HL-60 (cell line): ENCODE results near the gene NLGN1.

Source experiments
- DNase-seq, 2 experiments: peaks; one replicate each; pipeline ENCODE4 v3.0.0-alpha.2; 2010 to 2020; ENCODE audit warnings: low read depth in 1 of 2, low spot score in 1 of 2
- H3K27ac ChIP-seq: fragments of 250-450 bp; sonication (Bioruptor Pico); replicated peaks from 2 replicates; pipeline ENCODE4 v1.5.1; 2020; ENCODE audit warnings: mild to moderate bottlenecking, moderate library complexity
- H3K27me3 ChIP-seq: fragments of 250-450 bp; sonication (Bioruptor Pico); 2 replicates; pipeline ENCODE4 v1.5.1; 2021; ENCODE audit warnings: mild to moderate bottlenecking, moderate library complexity; ENCODE audit not compliant: insufficient read depth, poor library complexity, severe bottlenecking
- H3K4me3 ChIP-seq: replicated peaks from 2 replicates; pipeline ENCODE4 v1.5.1; 2011; ENCODE audit warnings: mild to moderate bottlenecking, control low read depth, low read length; ENCODE audit not compliant: insufficient read depth
- CTCF ChIP-seq: IDR thresholded peaks from one replicate; pipeline ENCODE4 v1.5.1; 2011; ENCODE audit warnings: low read length, control low read depth, inconsistent platforms; ENCODE audit not compliant: insufficient read depth
- GABPA ChIP-seq: IDR thresholded peaks from 2 replicates; pipeline ENCODE4 v1.6.1; 2012; ENCODE audit warnings: low read depth
- POLR2AphosphoS5 ChIP-seq: IDR thresholded peaks from 2 replicates; pipeline ENCODE4 v1.6.1; 2012; ENCODE audit warnings: low read depth
- REST ChIP-seq: IDR thresholded peaks from 2 replicates; pipeline ENCODE4 v1.6.1; 2012; ENCODE audit warnings: low read depth; ENCODE audit not compliant: insufficient replicate concordance
- SPI1 ChIP-seq: IDR thresholded peaks from 2 replicates; pipeline ENCODE4 v1.6.1; 2012; ENCODE audit warnings: low read depth, mild to moderate bottlenecking, borderline replicate concordance

NLGN1 gene

GRCh38 chr3:173800154-173800553 lies 402.6 kb downstream of the NLGN1 start:
- Histone ChIP-seq H3K27me3 (no peaks in the 10 kb centered on the region), H3K27ac (no peak overlapping the region), H3K4me3 (no peak overlapping the region)
- TF ChIP-seq SPI1 (no peak), GABPA (no peak), REST (no peak), CTCF (no peak), POLR2AphosphoS5 (no peak)
- DNase-seq: no peak

GRCh38 chr3:173814809-173815208 lies 417.3 kb downstream of the NLGN1 start:
- H3K27ac ChIP-seq: no peak overlapping the region
- no peak for DNase-seq
- no peaks in the 10 kb centered on the region for H3K27me3 ChIP-seq
- no peak overlapping the region for H3K4me3 ChIP-seq
- TF ChIP-seq CTCF (no peak), POLR2AphosphoS5 (no peak), SPI1 (no peak), GABPA (no peak), REST (no peak)

GRCh38 chr3:173819368-173819767 lies 421.8 kb downstream of the NLGN1 start:
- TF ChIP-seq CTCF: no peak
- TF ChIP-seq POLR2AphosphoS5: no peak
- no peak for TF ChIP-seq GABPA
- TF ChIP-seq REST: no peak
- no peak for TF ChIP-seq SPI1
- no peak for DNase-seq
- Histone ChIP-seq H3K27me3 (no peaks in the 10 kb centered on the region), H3K27ac (no peak overlapping the region), H3K4me3 (no peak overlapping the region)
